ENCODE results near the gene SNAP47.

SNAP47 gene

DNA sequence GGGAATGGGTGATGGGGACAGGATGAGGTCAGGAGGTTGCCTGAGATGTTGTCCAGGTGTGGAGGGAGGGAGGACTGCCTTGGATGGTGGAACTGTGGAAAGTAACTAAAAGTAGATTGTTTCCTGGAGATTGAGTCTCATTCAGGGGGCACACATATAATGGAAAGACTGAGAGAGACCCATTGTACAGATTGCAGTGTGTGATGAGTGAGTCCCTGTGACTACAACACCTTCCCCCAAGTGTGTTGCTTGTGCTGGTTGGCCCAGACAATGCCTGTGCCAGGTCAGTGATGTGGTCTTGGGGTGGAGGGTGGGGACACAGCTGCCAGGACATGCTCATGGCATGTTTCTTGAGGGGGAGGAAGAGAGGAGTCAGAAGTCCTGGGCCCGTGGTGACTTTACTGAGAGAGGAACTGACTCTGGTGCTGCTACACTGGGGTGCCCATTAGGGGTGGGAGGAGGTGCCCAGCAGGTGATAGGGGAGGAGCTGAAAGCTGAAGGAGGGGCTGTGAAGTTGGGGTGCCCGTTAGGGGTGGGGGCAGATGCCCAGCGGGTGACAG, 5.2 kb downstream of the SNAP47 start:
- Mint-ChIP-seq H3K4me1 (peaks cover 5% of the 10 kb centered on the region), H3K36me3 (ENCODE audit: low read depth) (no peaks in the 10 kb centered on the region), H3K9me3 (no peaks in the 10 kb centered on the region), H3K27ac (no peak overlapping the region), H3K27me3 (ENCODE audit: low read depth) (no peaks in the 10 kb centered on the region), H3K4me3 (peak overlapping the region in 1 of 3 experiments; percentile 34)
- TF ChIP-seq, protein P1, sequence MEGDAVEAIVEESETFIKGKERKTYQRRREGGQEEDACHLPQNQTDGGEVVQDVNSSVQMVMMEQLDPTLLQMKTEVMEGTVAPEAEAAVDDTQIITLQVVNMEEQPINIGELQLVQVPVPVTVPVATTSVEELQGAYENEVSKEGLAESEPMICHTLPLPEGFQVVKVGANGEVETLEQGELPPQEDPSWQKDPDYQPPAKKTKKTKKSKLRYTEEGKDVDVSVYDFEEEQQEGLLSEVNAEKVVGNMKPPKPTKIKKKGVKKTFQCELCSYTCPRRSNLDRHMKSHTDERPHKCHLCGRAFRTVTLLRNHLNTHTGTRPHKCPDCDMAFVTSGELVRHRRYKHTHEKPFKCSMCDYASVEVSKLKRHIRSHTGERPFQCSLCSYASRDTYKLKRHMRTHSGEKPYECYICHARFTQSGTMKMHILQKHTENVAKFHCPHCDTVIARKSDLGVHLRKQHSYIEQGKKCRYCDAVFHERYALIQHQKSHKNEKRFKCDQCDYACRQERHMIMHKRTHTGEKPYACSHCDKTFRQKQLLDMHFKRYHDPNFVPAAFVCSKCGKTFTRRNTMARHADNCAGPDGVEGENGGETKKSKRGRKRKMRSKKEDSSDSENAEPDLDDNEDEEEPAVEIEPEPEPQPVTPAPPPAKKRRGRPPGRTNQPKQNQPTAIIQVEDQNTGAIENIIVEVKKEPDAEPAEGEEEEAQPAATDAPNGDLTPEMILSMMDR (IDR thresholded peaks at IDR 0.05; ENCODE audit: unreplicated experiment in 3 of 3): no peak

DNA sequence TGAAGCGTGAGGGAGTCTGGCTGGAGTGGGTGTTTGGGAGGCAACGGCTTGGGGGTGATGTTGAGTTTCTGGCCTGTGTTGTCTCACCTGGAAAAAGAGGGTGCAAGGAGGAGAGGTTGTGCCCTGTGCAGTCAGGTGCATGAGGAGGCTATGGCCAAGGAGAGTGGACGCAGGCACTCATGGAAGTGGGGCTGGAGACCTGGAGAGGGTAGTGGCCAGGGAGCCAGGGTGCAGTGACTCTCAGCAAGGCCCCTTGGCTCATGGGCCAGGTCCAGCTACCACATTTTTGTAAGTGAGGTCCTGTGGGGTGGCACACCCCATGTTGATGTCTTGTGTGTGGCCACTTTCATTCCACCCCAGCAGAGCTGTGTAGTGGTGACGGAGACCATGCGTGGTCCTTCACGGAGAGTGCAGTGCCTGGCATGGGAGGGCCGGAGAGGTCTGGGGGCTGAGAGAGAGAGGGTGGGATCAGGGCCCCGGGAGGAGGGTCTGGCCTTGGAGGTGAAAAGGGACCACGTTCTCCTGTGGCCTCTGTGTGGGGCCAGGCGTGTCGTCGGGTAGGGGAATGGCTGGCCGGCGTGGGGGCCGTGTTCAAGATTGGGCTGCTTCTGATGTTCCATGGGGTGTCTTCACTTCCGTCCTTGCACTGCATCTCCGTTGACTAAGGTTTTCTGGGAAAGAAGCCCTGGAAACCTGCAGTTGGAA, 6.1 kb downstream of the SNAP47 start:
- peaks cover 5% of the 10 kb centered on the region for H3K4me1 Mint-ChIP-seq
- H3K27me3 Mint-ChIP-seq (ENCODE audit: low read depth): no peaks in the 10 kb centered on the region
- H3K4me3 Mint-ChIP-seq: peak overlapping the region in 1 of 3 experiments; percentile 23
- no peak overlapping the region for H3K27ac Mint-ChIP-seq
- H3K9me3 Mint-ChIP-seq: no peaks in the 10 kb centered on the region
- TF ChIP-seq, protein P1 (IDR thresholded peaks at IDR 0.05; ENCODE audit: unreplicated experiment in 3 of 3): no peak
- H3K36me3 Mint-ChIP-seq (ENCODE audit: low read depth): no peaks in the 10 kb centered on the region

DNA sequence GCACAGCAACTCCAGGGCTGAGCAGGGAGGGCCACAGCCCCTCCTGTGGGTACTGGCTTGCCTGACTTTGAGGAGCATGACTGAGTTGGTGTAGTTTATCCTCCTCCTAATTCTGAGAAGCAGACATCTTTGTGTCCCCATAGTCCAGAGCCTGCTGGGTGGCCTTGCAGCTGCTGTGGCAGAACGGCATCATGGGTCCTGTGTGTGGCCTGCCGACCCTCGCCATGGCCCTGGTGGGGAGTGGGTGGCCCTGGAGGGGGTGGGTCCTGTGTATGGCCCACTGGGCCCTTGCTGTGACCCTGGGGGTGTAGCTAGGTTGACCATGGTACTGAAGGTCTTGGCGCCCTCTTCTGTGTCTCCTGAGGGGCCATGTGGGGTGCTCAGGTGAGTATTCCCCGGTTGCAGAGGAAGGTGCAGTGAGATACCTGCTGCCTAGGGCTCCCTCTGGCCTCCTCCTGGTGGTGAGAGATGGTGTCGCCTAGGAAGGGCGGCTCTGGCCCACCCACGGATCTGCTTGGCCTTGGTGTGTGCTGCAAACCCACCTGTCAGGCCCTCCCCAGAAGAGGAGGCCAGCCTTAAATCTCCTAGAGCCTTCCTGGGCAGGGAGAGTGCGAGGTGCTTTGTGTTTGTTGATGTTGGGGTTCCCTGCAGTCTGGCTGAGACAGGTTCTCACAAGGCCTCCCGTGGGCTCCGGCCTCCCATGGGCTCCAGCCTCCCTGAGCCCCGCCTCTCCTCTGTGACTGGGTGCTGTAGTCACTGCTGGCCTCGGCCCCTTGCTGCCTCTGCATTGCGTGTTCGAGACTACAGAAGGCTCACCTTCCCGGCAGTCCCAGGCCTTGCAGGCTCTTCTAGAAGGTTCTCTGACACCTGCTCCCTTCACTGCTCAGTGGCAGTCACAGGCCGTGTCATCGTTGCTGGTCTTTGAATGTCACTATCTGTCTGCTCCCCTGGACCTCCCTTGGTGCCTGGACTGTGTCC, 7.8 kb downstream of the SNAP47 start:
- no peaks in the 10 kb centered on the region for H3K9me3 Mint-ChIP-seq
- TF ChIP-seq, protein P1 (IDR thresholded peaks at IDR 0.05; ENCODE audit: unreplicated experiment in 3 of 3): no peak
- H3K4me3 Mint-ChIP-seq: no peak overlapping the region
- H3K36me3 Mint-ChIP-seq (ENCODE audit: low read depth): no peaks in the 10 kb centered on the region
- no peaks in the 10 kb centered on the region for H3K4me1 Mint-ChIP-seq
- H3K27ac Mint-ChIP-seq: no peak overlapping the region
- no peaks in the 10 kb centered on the region for H3K27me3 Mint-ChIP-seq (ENCODE audit: low read depth)

DNA sequence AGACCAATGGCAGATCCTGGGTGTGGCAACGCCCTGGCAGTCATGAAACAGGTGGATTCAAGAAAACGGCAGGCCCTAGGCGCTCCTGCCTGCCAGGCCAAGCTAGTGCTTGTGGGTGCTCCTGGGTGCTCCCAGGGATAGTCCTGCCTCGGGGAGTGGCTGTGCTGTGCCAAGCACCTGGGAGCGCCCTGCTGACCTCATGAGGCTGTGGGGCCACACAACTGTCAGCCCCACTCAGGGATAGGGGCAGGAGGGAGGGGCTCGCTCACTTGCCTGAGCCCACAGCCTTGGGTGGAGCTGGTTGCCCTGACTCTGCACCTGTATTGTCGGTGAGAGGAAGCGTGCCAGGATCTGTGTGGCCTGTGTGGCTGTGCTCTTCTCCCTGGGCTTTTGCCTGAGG, 9.4 kb downstream of the SNAP47 start:
- Mint-ChIP-seq H3K27ac (no peak overlapping the region), H3K4me3 (no peak overlapping the region), H3K36me3 (ENCODE audit: low read depth) (peaks cover 4% of the 10 kb centered on the region), H3K9me3 (no peaks in the 10 kb centered on the region), H3K4me1 (no peaks in the 10 kb centered on the region), H3K27me3 (ENCODE audit: low read depth) (no peaks in the 10 kb centered on the region)
- TF ChIP-seq, protein P1 (IDR thresholded peaks at IDR 0.05; ENCODE audit: unreplicated experiment in 3 of 3): no peak

DNA sequence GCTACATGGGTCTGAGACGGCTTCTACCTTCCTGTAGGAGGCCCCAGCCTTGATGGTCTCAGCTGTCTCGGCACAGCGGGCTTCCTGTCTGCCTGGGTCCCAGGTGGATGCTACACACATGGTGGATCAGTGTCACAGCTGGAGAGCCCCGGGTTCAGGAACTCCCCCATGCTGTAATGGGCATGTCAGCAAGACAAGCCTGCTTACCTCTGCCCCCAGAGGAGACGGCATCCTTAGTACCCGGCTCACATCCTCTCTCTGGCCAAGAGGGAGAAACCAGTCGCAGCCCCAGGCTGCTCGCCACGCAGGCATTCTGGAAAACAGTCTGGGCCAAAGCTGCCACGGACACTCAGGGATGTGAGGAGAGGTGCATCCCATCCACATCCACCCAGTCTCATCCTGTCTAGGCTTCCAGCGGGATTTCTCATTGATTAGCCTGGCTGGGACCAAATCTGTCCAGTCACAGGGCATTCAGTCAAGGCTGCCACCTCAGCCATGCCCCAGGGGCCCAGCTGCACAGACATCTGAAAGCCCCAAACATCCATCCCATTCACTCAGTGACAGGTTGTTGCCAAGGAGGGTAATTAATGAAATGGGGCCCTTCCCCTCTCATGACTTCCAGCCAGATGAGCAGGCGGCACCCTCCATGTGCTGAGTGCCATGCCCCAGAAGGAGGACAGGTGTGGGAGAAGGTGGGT, 10.5 kb downstream of the SNAP47 start:
- no peaks in the 10 kb centered on the region for H3K27me3 Mint-ChIP-seq (ENCODE audit: low read depth)
- H3K4me3 Mint-ChIP-seq: no peak overlapping the region
- H3K36me3 Mint-ChIP-seq (ENCODE audit: low read depth): peaks cover 4% of the 10 kb centered on the region
- no peaks in the 10 kb centered on the region for H3K9me3 Mint-ChIP-seq
- H3K27ac Mint-ChIP-seq: no peak overlapping the region
- TF ChIP-seq, protein P1 (IDR thresholded peaks at IDR 0.05; ENCODE audit: unreplicated experiment in 3 of 3): no peak
- no peaks in the 10 kb centered on the region for H3K4me1 Mint-ChIP-seq

All from nephron (organoid).